Spinal cord (tissue), 10 donors: ENCODE results near the gene MTR. TPM values are rescaled to one million over a fixed set of nuclear protein-coding genes. Genes with fewer than 3 reads are reported as not detected.

Experiments
- DNase-seq, 6 donors: peaks; one replicate each; pipeline versions ENCODE4 v3.0.0 to v3.0.0-alpha.2; 2013 to 2015; ENCODE audit warnings: low spot score in 6 of 6, low read depth in 4 of 6
- H3K27ac ChIP-seq: one replicate; pipeline ENCODE4 v1.5.1; 2013; ENCODE audit warnings: low read depth, low read length, control low read depth
- H3K27me3 ChIP-seq: one replicate; pipeline ENCODE4 v1.6.1; 2013; ENCODE audit warnings: low read length; ENCODE audit not compliant: control insufficient read depth, insufficient read depth
- H3K36me3 ChIP-seq: one replicate; pipeline ENCODE4 v1.6.1; 2013; ENCODE audit warnings: low read length; ENCODE audit not compliant: control insufficient read depth, insufficient read depth
- H3K4me1 ChIP-seq: one replicate; pipeline ENCODE4 v1.6.1; 2013; ENCODE audit warnings: low read length; ENCODE audit not compliant: control insufficient read depth, insufficient read depth
- H3K4me3 ChIP-seq: one replicate; pipeline ENCODE4 v1.5.1; 2013; ENCODE audit warnings: low read depth, low read length, control low read depth
- H3K9me3 ChIP-seq: one replicate; pipeline ENCODE4 v1.6.1; 2013; ENCODE audit warnings: low read length; ENCODE audit not compliant: control insufficient read depth, insufficient read depth
- WGBS: methylation state at CpG from one replicate; pipeline ENCODE4 v1.1.5; 2013; ENCODE audit warnings: missing lambda C conversion rate; ENCODE audit not compliant: insufficient coverage; 5-methylcytosine and 5-hydroxymethylcytosine counted together
- polyA plus RNA-seq, 2 donors: library from polyadenylated mRNA; unstranded; fragments of 120-200 nt; gene quantifications; one replicate each; pipeline ENCODE4 v1.2.1, GENCODE V29; 2013; ENCODE audit not compliant: insufficient read length in 2 of 2
- total RNA-seq, 2 donors: library from RNA; depleted of rRNA in 1 of 2; stranded (reverse); fragments of 120-200 nt in 1 of 2; fragments of >200 nt in 1 of 2; gene quantifications; one replicate each; pipeline versions ENCODE4 v1.2.3 to v1.2.4, GENCODE V29; 2013 to 2014
- donor health status: healthy.

MTR gene
- total and polyA plus RNA-seq, 4 donors, result 17.2 to 41.7 (median 26.4) TPM

DNA sequence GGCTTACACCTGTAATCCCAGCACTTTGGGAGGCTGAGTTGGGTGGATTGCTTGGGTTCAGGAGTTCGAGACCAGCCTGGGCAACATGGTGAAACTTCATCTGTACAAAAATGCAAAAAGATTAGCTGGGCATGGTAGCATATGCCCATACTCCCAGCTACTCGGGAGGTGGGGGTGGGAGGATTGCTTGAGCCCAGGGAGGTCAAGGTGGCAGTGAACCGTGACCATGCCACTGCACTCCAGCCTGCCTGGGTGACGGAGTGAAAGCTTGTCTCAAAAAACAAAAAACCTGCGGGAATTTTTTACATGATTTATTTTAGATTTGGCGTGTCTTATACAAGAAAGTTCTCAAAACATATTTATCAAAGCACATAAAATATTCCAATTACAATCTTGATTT, 27.8 kb upstream of the MTR start:
- Histone ChIP-seq H3K36me3 (peaks cover 2% of the 10 kb centered on the region), H3K4me1 (no peaks in the 10 kb centered on the region), H3K4me3 (no peak overlapping the region), H3K27me3 (no peaks in the 10 kb centered on the region), H3K9me3 (no peaks in the 10 kb centered on the region), H3K27ac (no peak overlapping the region)
- no peak for DNase-seq
- WGBS, result 69% methylated on average over 4 of the region's 6 CpGs

DNA sequence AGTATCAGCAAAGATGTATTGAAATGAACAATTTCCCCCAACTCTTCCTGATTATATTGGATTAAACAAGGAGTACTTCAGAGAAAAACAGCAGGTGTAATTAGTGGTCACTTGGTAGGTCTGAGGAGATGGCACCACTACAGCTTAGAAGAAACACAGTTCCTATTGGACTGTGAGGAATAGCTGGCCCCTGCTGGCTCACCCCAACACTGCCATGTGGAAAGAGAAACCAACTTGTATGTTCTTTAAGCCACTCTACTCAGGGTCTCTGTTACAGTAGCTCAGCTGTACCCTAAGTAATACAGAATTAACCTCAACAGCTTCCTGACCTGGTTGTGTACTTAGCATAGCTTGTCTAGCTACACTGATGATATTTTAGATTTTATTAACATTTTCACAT, 26.5 kb upstream of the MTR start:
- Histone ChIP-seq H3K36me3 (no peaks in the 10 kb centered on the region), H3K4me3 (no peak overlapping the region), H3K27ac (no peak overlapping the region), H3K27me3 (no peaks in the 10 kb centered on the region), H3K9me3 (no peaks in the 10 kb centered on the region), H3K4me1 (no peaks in the 10 kb centered on the region)
- DNase-seq, result no peak

DNA sequence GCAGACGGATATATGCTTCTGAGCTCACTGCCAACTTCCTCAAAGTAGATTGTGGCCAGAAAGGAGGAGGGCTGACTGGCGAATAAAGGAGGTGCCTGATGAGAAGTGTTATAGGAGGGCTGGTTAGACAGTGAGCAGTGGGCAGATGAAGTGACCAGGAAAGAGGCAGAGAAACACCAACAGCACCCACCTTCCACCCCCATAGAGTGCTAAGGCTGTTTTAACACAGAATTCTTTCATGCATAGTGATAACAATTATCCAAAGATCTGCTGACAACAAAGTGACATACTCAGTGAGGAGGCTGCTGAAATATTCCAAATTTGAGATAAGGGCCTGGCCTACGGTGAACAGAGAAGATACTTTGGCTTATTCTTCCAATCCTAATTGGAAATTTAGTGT, 21.2 kb upstream of the MTR start:
- DNase-seq, result no peak
- Histone ChIP-seq H3K27me3 (no peaks in the 10 kb centered on the region), H3K4me3 (no peak overlapping the region), H3K27ac (no peak overlapping the region), H3K9me3 (no peaks in the 10 kb centered on the region), H3K4me1 (no peaks in the 10 kb centered on the region), H3K36me3 (no peaks in the 10 kb centered on the region)
- WGBS, result 100% methylated on average over 1 of the region's 3 CpGs

DNA sequence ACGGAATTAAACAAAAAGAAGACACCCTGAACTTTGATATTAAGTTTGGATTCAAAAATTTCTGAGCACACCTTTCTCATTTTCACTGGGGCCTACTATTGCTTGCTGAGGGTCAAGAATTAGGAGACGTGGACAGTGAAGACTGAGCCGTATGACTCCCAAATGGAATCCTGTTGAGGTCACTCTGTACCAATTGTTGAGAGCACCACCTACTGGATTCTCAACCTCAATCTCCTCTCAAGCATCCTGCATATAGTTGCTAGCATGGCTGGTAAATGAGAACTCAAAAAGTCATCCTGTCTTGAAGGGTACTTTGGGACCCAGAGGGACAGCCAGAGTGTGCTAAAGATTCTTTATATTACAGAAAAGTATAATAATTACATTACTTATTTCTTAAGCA, 20.2 kb upstream of the MTR start:
- Histone ChIP-seq H3K4me1 (no peaks in the 10 kb centered on the region), H3K36me3 (no peaks in the 10 kb centered on the region), H3K27me3 (no peaks in the 10 kb centered on the region), H3K4me3 (no peak overlapping the region), H3K27ac (no peak overlapping the region), H3K9me3 (peaks cover 2% of the 10 kb centered on the region)
- WGBS, result no CpG with 5 or more reads among the region's 3 CpGs
- DNase-seq, result peak in 1 of 6 donors; percentile 17

DNA sequence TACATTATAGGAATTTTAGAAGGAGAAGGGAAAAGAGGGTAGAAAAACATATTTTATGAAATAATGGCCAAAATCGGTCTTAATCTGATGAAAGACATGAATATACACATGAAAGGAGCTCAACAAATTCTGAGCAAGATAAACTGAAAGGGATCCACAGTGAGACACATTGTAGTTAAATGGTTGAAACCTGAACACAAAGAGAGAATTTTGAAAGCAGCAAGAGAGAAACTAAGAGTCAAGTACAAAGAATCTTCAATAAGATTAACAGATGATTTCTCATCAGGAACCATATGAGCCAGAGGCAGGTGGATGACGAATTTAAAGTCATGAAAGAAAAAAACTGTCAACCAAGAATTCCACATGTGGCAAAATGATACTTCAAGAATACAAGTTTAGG, 15.8 kb upstream of the MTR start:
- no peaks in the 10 kb centered on the region for H3K27me3 ChIP-seq
- peaks cover 2% of the 10 kb centered on the region for H3K9me3 ChIP-seq
- H3K36me3 ChIP-seq, result no peaks in the 10 kb centered on the region
- no peak for DNase-seq
- no peaks in the 10 kb centered on the region for H3K4me1 ChIP-seq
- 100% methylated on average over 1 of the region's 2 CpGs for WGBS
- H3K4me3 ChIP-seq, result no peak overlapping the region
- no peak overlapping the region for H3K27ac ChIP-seq

DNA sequence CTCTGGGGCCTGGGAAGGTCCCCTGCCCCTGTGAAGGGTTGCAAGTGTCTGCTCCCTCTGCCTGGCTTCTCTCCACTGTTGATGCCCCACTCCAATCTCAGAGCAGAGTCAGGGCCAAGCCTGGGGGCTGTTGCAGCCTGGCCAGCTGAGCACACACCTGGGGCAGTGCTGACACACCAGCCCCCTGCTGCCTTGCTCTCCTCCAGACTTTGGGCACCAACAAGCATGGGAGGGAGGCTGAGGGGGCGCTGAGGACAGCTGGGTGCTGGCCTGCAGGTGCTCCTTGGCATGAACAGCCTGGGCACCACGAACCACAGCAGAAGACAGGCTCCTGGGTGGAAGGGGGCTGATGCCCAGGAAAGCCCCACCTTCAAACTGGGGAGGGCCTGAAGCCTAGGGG, 9.6 kb upstream of the MTR start:
- no peak overlapping the region for H3K4me3 ChIP-seq
- no peak overlapping the region for H3K27ac ChIP-seq
- H3K36me3 ChIP-seq, result no peaks in the 10 kb centered on the region
- WGBS, result 100% methylated on average over 1 of the region's 2 CpGs
- DNase-seq, result no peak
- no peaks in the 10 kb centered on the region for H3K9me3 ChIP-seq
- no peaks in the 10 kb centered on the region for H3K27me3 ChIP-seq
- H3K4me1 ChIP-seq, result no peaks in the 10 kb centered on the region

DNA sequence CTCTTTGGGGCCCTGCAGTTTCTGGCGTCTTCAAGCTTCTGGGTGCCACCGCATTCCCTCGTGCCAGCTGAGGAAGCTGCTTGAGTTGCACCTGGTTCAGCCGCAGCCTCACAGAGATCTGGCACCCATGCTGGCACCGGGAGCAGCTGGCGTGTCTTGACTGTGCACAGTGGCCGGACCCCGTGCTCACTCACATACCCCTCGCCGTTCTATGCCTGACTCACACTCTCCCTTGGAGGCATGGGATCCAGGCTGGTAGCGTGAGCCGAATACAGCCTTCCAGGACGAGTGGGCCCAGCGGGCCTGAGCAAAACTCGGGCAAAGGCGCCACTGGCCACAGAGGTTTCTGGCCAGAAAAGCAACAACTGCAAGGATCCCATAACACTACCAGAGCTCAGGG, 8.6 kb upstream of the MTR start:
- no peaks in the 10 kb centered on the region for H3K9me3 ChIP-seq
- no peak overlapping the region for H3K27ac ChIP-seq
- H3K36me3 ChIP-seq, result no peaks in the 10 kb centered on the region
- WGBS, result 97% methylated on average over 14 of the region's 16 CpGs
- no peaks in the 10 kb centered on the region for H3K4me1 ChIP-seq
- no peak overlapping the region for H3K4me3 ChIP-seq
- no peak for DNase-seq
- H3K27me3 ChIP-seq, result no peaks in the 10 kb centered on the region

DNA sequence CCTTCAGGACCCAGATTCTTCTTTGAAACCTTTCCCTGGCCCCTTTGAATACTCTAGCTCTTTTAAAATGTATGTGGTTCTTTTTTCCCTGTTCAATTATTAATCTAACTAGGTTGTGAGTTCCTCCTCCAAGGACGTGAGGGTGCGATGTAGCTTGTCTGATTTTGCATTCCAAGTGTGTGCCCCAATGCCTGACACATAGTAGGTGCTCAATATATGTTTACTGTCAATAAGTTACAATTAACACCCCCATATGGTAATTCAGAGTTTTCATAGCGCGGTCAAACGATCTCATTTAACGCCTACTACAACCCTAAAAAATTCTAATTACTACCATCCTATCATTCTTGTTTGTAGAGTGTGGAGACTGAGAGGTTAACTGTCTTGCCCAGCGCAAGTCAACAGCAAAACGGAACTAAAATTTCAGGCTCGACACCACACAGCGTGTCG, 482 bp upstream of the MTR start:
- Histone ChIP-seq H3K9me3 (no peaks in the 10 kb centered on the region), H3K36me3 (no peaks in the 10 kb centered on the region), H3K27ac (peak overlapping the region; percentile 83), H3K4me1 (peaks cover 7% of the 10 kb centered on the region), H3K27me3 (peaks cover 4% of the 10 kb centered on the region), H3K4me3 (peak overlapping the region; percentile 95)
- 0% methylated on average over 3 of the region's 11 CpGs for WGBS
- no peak for DNase-seq

DNA sequence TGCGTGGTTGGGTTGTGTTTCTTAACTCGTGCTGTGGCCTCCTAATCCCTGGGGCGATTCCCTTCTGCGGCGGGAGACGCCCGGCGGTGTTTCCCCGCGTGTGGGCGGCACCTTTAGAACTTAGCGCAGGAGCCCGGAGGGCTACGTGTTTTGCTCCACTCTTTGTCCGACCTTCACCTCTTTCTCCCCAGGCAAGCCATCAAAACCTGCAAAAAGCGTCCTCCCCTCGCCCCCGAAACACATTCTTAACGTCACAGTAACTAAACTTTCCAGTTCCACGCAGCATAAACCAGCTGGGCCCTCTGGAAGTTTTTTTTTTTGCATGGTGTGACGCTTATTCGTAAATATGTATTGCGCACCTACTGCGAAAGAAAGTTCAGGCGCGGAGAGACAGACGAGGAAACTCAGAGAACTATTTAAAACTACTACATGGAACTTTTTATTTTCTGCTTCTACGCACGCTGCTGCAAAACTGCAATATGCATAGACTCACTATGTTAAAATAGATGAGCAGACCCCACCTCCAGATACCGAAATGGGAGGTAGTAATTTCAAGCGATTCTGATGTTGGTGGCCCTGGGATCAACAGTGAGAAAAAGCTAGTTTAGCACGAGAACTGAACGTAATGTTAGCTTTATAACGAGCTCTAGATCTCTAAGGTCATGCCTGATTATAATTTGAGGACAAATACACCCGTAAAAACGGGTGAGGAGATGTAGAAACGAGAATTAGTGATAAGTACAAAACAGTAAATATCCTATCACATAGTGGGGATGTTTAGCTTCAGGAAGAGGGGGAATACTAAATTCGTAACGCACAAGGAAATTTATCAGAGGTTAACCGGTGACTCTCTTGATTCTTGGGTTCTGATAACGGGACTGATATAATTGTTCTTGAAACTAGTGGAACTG, 920 bp downstream of the MTR start:
- DNase-seq, result peak in 4 of 6 donors; percentile 17 to 48 (median 18)
- Histone ChIP-seq H3K27me3 (peaks cover 4% of the 10 kb centered on the region), H3K4me1 (peaks cover 7% of the 10 kb centered on the region), H3K36me3 (no peaks in the 10 kb centered on the region), H3K27ac (peak overlapping the region; percentile 83), H3K9me3 (no peaks in the 10 kb centered on the region), H3K4me3 (peak overlapping the region; percentile 95)
- WGBS, result 0% methylated on average over 17 of the region's 41 CpGs

DNA sequence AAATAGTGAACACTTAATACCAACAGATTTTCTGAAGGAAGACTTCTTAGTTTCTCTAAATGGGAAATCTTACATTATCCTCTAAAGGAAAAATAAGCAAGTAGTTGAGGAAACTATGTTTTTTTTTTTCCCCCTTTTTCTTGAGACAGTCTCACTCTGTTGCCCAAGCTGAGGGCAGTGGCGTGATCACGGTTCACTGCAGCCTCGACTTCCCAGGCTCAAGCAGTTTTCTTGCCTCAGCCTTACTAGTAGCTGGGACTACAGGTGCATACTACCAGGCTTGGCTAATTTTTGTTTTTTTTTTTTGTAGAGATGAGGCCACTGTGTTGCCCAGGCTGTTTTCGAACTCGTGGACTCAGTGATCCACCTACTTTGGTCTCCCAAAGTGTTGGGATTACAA, 3.9 kb downstream of the MTR start:
- Histone ChIP-seq H3K4me3 (no peak overlapping the region), H3K4me1 (peaks cover 7% of the 10 kb centered on the region), H3K36me3 (no peaks in the 10 kb centered on the region), H3K9me3 (no peaks in the 10 kb centered on the region), H3K27ac (no peak overlapping the region), H3K27me3 (no peaks in the 10 kb centered on the region)
- DNase-seq, result no peak
- 90% methylated on average over 3 of the region's 5 CpGs for WGBS
